ENCODE data around the gene VIPR2.

- no peak for TF ChIP-seq CTCF (IDR thresholded peaks at IDR 0.05)
- TF ChIP-seq POLR2A (IDR thresholded peaks at IDR 0.05), result no peak
Observed at GRCh38 chr7:159027056-159027788, 117.4 kb downstream of the VIPR2 start.
